ENCODE results near the gene HERC3. TPM values are rescaled to one million over a fixed set of nuclear protein-coding genes. Genes with fewer than 3 reads are reported as not detected.

HERC3 gene
- total and polyA plus RNA-seq, 9 donors = 9.1 to 14.7 (median 12.7) TPM

DNA sequence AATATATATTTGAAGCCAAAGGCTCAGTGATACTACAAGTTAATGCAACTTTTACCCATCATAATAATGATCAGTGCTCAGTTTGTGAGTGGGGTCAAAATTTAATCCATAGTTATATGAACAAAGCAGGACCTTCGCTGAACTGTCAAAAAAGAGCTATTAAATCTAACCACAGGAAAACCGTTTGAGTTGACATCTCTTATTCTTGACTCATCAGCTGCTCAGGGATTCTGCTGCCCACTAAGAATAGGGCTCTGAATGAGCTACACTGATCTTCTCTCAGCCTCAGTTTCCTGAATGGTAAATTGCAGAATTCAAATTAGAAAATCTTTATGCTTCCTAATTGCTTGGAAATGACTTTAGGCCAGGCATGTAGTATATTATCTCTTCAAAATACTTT is 150.3 kb downstream of the HERC3 start:
- DNase-seq = no peak
- Histone ChIP-seq H3K27ac (ENCODE audit: low read length) (no peak overlapping the region), H3K4me3 (ENCODE audit: low read length) (no peak overlapping the region), H3K4me1 (ENCODE audit: control insufficient read depth, insufficient read depth, low read length) (peaks cover 23% of the 10 kb centered on the region), H3K36me3 (ENCODE audit: control insufficient read depth, insufficient read depth, low read length) (peaks cover 34% of the 10 kb centered on the region), H3K9me3 (replicated peaks; ENCODE audit: control insufficient read depth, low read depth, low read length) (no peaks in the 10 kb centered on the region), H3K27me3 (ENCODE audit: control insufficient read depth, insufficient read depth, low read length) (no peaks in the 10 kb centered on the region)
- WGBS (ENCODE audit: insufficient coverage) = no CpG with 5 or more reads among the region's 2 CpGs

DNA sequence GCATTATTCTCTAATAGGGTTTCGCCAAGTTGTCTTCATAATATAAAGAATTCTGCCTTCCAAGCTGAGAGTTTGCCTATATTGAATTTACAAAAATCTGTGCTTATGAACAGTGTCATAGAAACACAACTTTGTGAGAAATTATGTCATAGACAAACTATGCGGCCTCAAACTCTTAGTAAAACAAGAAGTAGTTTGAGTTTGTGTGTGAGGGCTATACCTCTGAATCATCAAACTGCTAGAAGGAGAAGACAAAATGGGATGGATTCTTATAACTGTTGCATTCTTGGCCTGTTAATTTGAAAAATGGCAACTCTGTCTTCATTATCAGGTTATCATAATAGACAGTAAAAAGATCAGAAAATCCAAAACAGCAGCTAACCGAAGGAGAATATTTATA is 151.4 kb downstream of the HERC3 start:
- H3K9me3 ChIP-seq (replicated peaks; ENCODE audit: control insufficient read depth, low read depth, low read length) = no peaks in the 10 kb centered on the region
- peaks cover 34% of the 10 kb centered on the region for H3K36me3 ChIP-seq (ENCODE audit: control insufficient read depth, insufficient read depth, low read length)
- H3K4me1 ChIP-seq (ENCODE audit: control insufficient read depth, insufficient read depth, low read length) = peaks cover 12% of the 10 kb centered on the region
- no peak overlapping the region for H3K27ac ChIP-seq (ENCODE audit: low read length)
- WGBS (ENCODE audit: insufficient coverage) = no CpG with 5 or more reads among the region's 3 CpGs
- DNase-seq = peak; percentile 41
- no peaks in the 10 kb centered on the region for H3K27me3 ChIP-seq (ENCODE audit: control insufficient read depth, insufficient read depth, low read length)
- H3K4me3 ChIP-seq (ENCODE audit: low read length) = no peak overlapping the region

DNA sequence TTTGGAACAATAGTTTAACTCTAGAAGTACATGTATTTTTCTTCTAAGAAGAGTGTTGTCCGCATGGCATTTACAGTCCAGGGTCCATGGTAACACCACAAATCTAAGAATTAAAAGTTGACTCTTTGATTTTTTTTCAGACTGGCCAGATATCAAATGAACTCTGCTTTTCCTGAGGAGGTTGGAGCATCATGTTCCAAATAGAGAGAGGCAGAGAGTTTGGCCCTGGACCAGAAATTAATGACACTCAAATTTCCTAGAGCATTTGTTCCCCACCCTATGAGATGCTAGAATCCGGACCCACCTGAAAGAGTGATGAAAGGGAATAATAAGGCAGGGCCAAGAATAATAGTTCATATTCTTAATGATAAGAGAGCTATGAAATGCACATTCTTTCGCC is 152.3 kb downstream of the HERC3 start:
- no peaks in the 10 kb centered on the region for H3K9me3 ChIP-seq (replicated peaks; ENCODE audit: control insufficient read depth, low read depth, low read length)
- H3K4me1 ChIP-seq (ENCODE audit: control insufficient read depth, insufficient read depth, low read length) = peaks cover 9% of the 10 kb centered on the region
- no peak overlapping the region for H3K27ac ChIP-seq (ENCODE audit: low read length)
- H3K4me3 ChIP-seq (ENCODE audit: low read length) = no peak overlapping the region
- peaks cover 37% of the 10 kb centered on the region for H3K36me3 ChIP-seq (ENCODE audit: control insufficient read depth, insufficient read depth, low read length)
- DNase-seq = no peak
- no CpG with 5 or more reads among the region's 3 CpGs for WGBS (ENCODE audit: insufficient coverage)
- no peaks in the 10 kb centered on the region for H3K27me3 ChIP-seq (ENCODE audit: control insufficient read depth, insufficient read depth, low read length)

DNA sequence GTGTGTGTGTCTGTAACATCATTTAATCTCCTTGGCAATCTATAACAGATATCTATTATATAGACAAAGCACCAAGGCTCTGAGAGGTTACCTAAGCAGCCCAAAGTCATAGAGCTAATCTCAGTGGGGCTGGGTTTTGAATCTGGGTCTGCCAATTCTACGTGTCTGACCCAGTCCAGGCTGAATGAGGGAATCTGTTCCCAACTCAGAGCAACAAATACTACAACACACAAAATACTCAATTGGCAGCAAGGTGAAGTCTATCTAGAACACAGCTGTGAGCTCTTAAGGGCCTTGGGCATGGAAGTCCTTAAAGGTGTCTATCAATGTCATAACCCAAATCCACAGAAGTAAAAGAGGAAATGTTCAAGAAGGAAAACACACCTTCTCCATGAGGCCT is 152.9 kb downstream of the HERC3 start:
- H3K27ac ChIP-seq (ENCODE audit: low read length) = no peak overlapping the region
- H3K4me3 ChIP-seq (ENCODE audit: low read length) = no peak overlapping the region
- peaks cover 6% of the 10 kb centered on the region for H3K4me1 ChIP-seq (ENCODE audit: control insufficient read depth, insufficient read depth, low read length)
- H3K27me3 ChIP-seq (ENCODE audit: control insufficient read depth, insufficient read depth, low read length) = no peaks in the 10 kb centered on the region
- no CpG with 5 or more reads among the region's 1 CpG for WGBS (ENCODE audit: insufficient coverage)
- H3K36me3 ChIP-seq (ENCODE audit: control insufficient read depth, insufficient read depth, low read length) = peaks cover 40% of the 10 kb centered on the region
- no peak for DNase-seq
- no peaks in the 10 kb centered on the region for H3K9me3 ChIP-seq (replicated peaks; ENCODE audit: control insufficient read depth, low read depth, low read length)

DNA sequence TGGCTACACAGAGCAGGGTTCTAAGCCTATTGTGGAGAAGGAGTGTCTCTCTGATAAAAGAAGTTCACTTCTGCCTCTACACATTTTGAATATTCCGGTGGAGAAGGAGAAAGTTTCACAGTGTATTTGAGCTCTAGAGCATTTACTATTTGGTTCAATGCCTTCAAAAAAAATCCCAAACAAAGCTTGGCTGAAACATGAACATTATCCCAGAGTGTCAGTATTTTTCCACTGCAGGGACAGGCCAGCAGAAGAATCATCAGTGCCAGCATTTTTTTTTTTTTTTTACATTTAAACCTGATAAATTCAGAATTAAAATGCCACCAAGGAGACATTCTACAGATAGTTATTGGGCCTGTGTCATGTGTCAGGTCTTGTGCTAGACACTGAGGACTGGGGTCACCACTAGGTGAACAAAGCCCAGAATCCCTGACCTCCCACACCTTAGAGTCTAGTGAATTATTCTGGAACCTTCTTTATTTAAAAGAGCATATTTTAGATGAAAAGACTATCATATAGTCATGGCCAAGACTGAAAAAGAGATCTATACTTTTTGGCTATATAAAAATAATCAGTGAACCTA is 153.4 kb downstream of the HERC3 start:
- DNase-seq = peak; percentile 78
- no CpG with 5 or more reads among the region's 1 CpG for WGBS (ENCODE audit: insufficient coverage)
- Histone ChIP-seq H3K4me3 (ENCODE audit: low read length) (no peak overlapping the region), H3K36me3 (ENCODE audit: control insufficient read depth, insufficient read depth, low read length) (peaks cover 45% of the 10 kb centered on the region), H3K27me3 (ENCODE audit: control insufficient read depth, insufficient read depth, low read length) (no peaks in the 10 kb centered on the region), H3K4me1 (ENCODE audit: control insufficient read depth, insufficient read depth, low read length) (peaks cover 5% of the 10 kb centered on the region), H3K9me3 (replicated peaks; ENCODE audit: control insufficient read depth, low read depth, low read length) (no peaks in the 10 kb centered on the region), H3K27ac (ENCODE audit: low read length) (peak overlapping the region; percentile 31)

DNA sequence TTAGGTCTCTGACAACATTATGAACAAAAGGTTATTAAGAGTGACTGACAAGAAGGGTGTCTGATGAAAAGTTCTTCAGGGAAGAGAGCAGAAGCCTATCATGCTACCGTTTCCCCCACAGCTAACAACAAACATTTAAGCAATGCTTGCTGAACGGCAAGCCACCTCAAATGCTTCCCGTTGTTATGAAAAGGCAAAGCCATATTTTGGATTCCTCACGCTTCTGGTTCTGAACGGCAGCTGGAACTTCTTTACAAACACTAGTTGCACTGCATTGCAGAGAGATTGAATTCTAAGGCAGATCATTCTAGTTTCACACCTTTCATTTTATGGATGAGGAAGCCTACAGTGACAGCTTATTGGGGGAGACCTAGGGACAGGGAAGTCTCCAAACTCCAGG is 153.9 kb downstream of the HERC3 start:
- peaks cover 5% of the 10 kb centered on the region for H3K4me1 ChIP-seq (ENCODE audit: control insufficient read depth, insufficient read depth, low read length)
- no peak overlapping the region for H3K4me3 ChIP-seq (ENCODE audit: low read length)
- H3K36me3 ChIP-seq (ENCODE audit: control insufficient read depth, insufficient read depth, low read length) = peaks cover 46% of the 10 kb centered on the region
- H3K27me3 ChIP-seq (ENCODE audit: control insufficient read depth, insufficient read depth, low read length) = no peaks in the 10 kb centered on the region
- no peak for DNase-seq
- H3K27ac ChIP-seq (ENCODE audit: low read length) = no peak overlapping the region
- 48% methylated on average over 3 of the region's 5 CpGs for WGBS (ENCODE audit: insufficient coverage)
- H3K9me3 ChIP-seq (replicated peaks; ENCODE audit: control insufficient read depth, low read depth, low read length) = no peaks in the 10 kb centered on the region

DNA sequence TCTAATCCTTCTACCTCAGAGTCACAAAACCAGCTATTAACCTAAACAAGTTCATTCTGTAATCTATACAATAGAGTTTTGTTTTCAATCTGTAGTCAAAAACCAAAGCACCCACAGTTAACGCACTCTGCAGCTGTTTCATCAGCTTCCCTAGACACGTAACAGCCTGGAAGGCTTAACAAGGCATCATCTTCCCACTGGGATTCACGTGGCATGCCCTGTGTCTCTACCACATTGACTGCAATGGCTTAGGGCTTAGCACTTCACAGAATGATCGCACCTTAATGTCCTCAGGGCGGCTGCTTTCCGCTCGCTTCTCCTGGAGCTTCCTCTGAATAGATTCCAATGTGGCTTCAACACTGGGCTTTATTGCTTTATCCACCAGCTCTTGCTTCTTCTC is 155.1 kb downstream of the HERC3 start:
- Histone ChIP-seq H3K27me3 (ENCODE audit: control insufficient read depth, insufficient read depth, low read length) (no peaks in the 10 kb centered on the region), H3K27ac (ENCODE audit: low read length) (no peak overlapping the region), H3K9me3 (replicated peaks; ENCODE audit: control insufficient read depth, low read depth, low read length) (no peaks in the 10 kb centered on the region), H3K4me1 (ENCODE audit: control insufficient read depth, insufficient read depth, low read length) (peaks cover 5% of the 10 kb centered on the region), H3K36me3 (ENCODE audit: control insufficient read depth, insufficient read depth, low read length) (peaks cover 47% of the 10 kb centered on the region), H3K4me3 (ENCODE audit: low read length) (no peak overlapping the region)
- 83% methylated on average over 7 of the region's 7 CpGs for WGBS (ENCODE audit: insufficient coverage)
- peak; percentile 22 for DNase-seq

DNA sequence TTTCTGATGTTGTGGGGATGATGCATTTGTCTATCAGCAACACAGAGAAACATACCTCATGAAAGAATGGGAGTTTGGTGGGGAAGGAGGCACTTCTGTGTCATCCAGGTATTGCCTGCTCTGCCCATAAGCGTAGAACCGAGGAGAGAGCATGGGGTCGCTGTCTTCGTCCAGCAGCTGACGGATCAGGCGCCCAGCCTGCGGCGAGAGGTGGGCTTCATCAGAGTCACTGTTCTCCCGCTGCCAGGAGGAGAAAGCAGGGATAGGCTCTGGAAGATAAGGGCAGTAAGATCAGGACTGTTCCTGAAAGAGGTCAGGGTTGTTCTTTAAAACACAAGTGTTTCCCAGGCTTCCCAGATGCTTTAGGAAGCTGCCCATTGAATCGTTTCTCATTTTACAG is 158.1 kb downstream of the HERC3 start:
- Histone ChIP-seq H3K36me3 (ENCODE audit: control insufficient read depth, insufficient read depth, low read length) (peaks cover 45% of the 10 kb centered on the region), H3K27me3 (ENCODE audit: control insufficient read depth, insufficient read depth, low read length) (no peaks in the 10 kb centered on the region), H3K4me3 (ENCODE audit: low read length) (no peak overlapping the region), H3K4me1 (ENCODE audit: control insufficient read depth, insufficient read depth, low read length) (peaks cover 5% of the 10 kb centered on the region), H3K9me3 (replicated peaks; ENCODE audit: control insufficient read depth, low read depth, low read length) (no peaks in the 10 kb centered on the region), H3K27ac (ENCODE audit: low read length) (no peak overlapping the region)
- WGBS (ENCODE audit: insufficient coverage) = 97% methylated on average over 10 of the region's 10 CpGs
- no peak for DNase-seq

DNA sequence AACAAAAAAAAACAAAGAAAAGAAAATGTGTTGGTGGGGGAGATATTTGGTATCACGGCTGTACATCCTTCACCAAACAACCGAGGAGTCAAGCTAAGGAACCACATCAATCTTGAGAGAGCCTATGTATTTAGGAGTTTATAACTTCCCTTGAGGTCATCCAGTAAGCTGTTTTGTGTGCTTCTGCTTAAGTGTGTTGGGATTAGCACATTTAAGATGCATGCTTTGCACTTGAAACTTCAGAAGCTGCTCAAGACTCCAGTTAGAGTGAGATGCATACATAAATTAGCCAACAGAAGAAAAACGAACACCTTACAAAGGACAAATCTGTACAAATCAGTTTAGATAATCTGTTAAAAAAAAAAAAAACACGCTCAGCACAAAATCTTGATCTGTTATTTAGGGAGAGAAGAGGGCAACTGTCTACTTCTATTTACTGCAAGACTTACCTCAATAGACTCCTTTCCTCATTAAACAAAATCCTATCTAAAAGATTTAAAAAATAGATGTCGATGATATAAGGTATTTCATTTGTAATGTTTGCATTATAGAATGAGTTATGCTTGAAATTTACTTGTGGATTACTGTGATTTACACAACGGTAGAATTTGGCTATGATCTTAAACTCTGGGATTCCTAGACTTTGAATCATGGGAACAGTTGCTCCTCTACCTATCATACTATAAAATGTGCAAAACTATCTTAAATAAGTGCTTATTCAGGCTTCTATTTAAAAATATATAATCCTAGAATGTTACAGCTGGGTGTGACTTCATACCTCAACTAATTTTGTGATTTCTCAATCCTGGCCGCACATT is 159.2 kb downstream of the HERC3 start:
- no peak overlapping the region for H3K27ac ChIP-seq (ENCODE audit: low read length)
- no peaks in the 10 kb centered on the region for H3K4me1 ChIP-seq (ENCODE audit: control insufficient read depth, insufficient read depth, low read length)
- peaks cover 41% of the 10 kb centered on the region for H3K36me3 ChIP-seq (ENCODE audit: control insufficient read depth, insufficient read depth, low read length)
- no peaks in the 10 kb centered on the region for H3K9me3 ChIP-seq (replicated peaks; ENCODE audit: control insufficient read depth, low read depth, low read length)
- WGBS (ENCODE audit: insufficient coverage) = 90% methylated on average over 2 of the region's 7 CpGs
- H3K4me3 ChIP-seq (ENCODE audit: low read length) = no peak overlapping the region
- no peak for DNase-seq
- H3K27me3 ChIP-seq (ENCODE audit: control insufficient read depth, insufficient read depth, low read length) = no peaks in the 10 kb centered on the region

DNA sequence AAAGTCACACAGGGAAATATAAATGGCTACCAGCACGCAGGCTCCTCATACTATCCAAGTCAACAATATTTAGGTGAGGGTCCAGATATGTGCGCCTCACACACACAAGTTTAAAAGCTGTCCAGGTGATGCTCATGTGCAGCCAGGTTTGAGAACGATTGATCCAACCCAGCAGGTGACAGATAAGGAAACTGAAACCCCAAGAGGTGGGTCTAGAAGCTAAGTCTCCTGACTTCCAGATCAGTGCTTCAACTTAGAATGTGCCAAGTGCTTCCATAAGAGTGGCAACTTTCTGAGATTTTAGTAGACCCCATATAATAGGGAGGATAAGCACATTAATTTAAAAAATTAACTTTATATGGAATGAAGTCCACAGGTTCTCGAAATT is 159.8 kb downstream of the HERC3 start:
- Histone ChIP-seq H3K4me3 (ENCODE audit: low read length) (no peak overlapping the region), H3K4me1 (ENCODE audit: control insufficient read depth, insufficient read depth, low read length) (no peaks in the 10 kb centered on the region), H3K9me3 (replicated peaks; ENCODE audit: control insufficient read depth, low read depth, low read length) (no peaks in the 10 kb centered on the region), H3K27me3 (ENCODE audit: control insufficient read depth, insufficient read depth, low read length) (no peaks in the 10 kb centered on the region), H3K36me3 (ENCODE audit: control insufficient read depth, insufficient read depth, low read length) (peaks cover 37% of the 10 kb centered on the region), H3K27ac (ENCODE audit: low read length) (no peak overlapping the region)
- WGBS (ENCODE audit: insufficient coverage) = 94% methylated on average over 2 of the region's 4 CpGs
- DNase-seq = no peak

All from muscle of leg (tissue), 11 donors.